Endodermal cell (in vitro differentiated cells): ENCODE results near the gene SLC9A1. TPM values are rescaled to one million over a fixed set of nuclear protein-coding genes. Genes with fewer than 3 reads are reported as not detected.

ENCODE experiments used
- DNase-seq: peaks from one replicate; pipeline ENCODE4 v3.0.0-alpha.2; 2017
- H3K27ac ChIP-seq: 2 replicates; pipeline ENCODE4 v1.5.1; 2013; ENCODE audit warnings: mild to moderate bottlenecking, low read depth, low read length, moderate library complexity
- H3K27me3 ChIP-seq: 2 replicates; pipeline ENCODE4 v1.6.1; 2013; ENCODE audit warnings: mild to moderate bottlenecking, low read length, moderate library complexity; ENCODE audit not compliant: insufficient read depth, control insufficient read depth, poor library complexity, severe bottlenecking
- H3K36me3 ChIP-seq: 2 replicates; pipeline ENCODE4 v1.7.0; 2013; ENCODE audit warnings: mild to moderate bottlenecking, low read length, moderate library complexity; ENCODE audit not compliant: control insufficient read depth, insufficient read depth
- H3K4me1 ChIP-seq: one replicate; pipeline ENCODE4 v1.7.0; 2013; ENCODE audit warnings: low read length; ENCODE audit not compliant: control insufficient read depth, insufficient read depth
- H3K4me3 ChIP-seq: 2 replicates; pipeline ENCODE4 v1.5.1; 2013; ENCODE audit warnings: mild to moderate bottlenecking, low read length, moderate library complexity
- H3K9ac ChIP-seq: 2 replicates; pipeline ENCODE4 v1.6.1; 2013; ENCODE audit warnings: mild to moderate bottlenecking, low read length, moderate library complexity; ENCODE audit not compliant: poor library complexity, severe bottlenecking; ENCODE audit errors: extremely low read depth
- H3K9me3 ChIP-seq: 2 replicates; pipeline ENCODE4 v1.6.1; 2013; ENCODE audit warnings: mild to moderate bottlenecking, low read length, moderate library complexity; ENCODE audit not compliant: control insufficient read depth
- H3K27ac Mint-ChIP-seq: 2 replicates; pipeline ENCODE4 v1.8.0; 2020; ENCODE audit warnings: mixed read lengths
- H3K27me3 Mint-ChIP-seq: 2 replicates; pipeline ENCODE4 v1.8.0; 2021; ENCODE audit warnings: mild to moderate bottlenecking, mixed read lengths; ENCODE audit not compliant: insufficient read depth
- H3K36me3 Mint-ChIP-seq: 2 replicates; pipeline ENCODE4 v1.8.0; 2020; ENCODE audit warnings: low read depth, mixed read lengths
- H3K4me1 Mint-ChIP-seq: 2 replicates; pipeline ENCODE4 v1.8.0; 2020; ENCODE audit warnings: mixed read lengths
- H3K4me3 Mint-ChIP-seq: 2 replicates; pipeline ENCODE4 v1.8.0; 2020; ENCODE audit warnings: mild to moderate bottlenecking, moderate library complexity, mixed read lengths
- H3K9me3 Mint-ChIP-seq: 2 replicates; pipeline ENCODE4 v1.8.0; 2020; ENCODE audit warnings: mild to moderate bottlenecking, mixed read lengths
- CTCF ChIP-seq: fragments of 200-600 bp; sonication (generic); conservative IDR thresholded peaks from 2 replicates; pipeline ENCODE4 v1.5.0; 2021; ENCODE audit warnings: antibody characterized with exemption, mild to moderate bottlenecking
- WGBS, 2 experiments: methylation state at CpG; one replicate each; pipeline versions ENCODE4 v1.1.5 to v1.1.7; 2013; ENCODE audit warnings: missing lambda C conversion rate in 2 of 2, mixed read lengths in 1 of 2; ENCODE audit not compliant: insufficient coverage in 1 of 2, insufficient read length in 1 of 2; 5-methylcytosine and 5-hydroxymethylcytosine counted together
- total RNA-seq, 2 donors: library from RNA; stranded (reverse); fragmentation: NEBNext Ultra II Directional in 1 of 2; extraction: Animal tissue kit (Norgen Biotek cat#: 25700) in 1 of 2; gene quantifications; 2 replicates in 1 of 2; 3 replicates in 1 of 2; pipeline ENCODE4 v1.2.1, GENCODE V29; 2021

Gene SLC9A1
- total RNA-seq, 2 donors from 2014 or later: 25.9 to 34.7 TPM

- no peaks in the 10 kb centered on the region for H3K9me3 ChIP-seq
- peak overlapping the region; percentile 55 for H3K27ac Mint-ChIP-seq
- peaks cover 12% of the 10 kb centered on the region for H3K36me3 ChIP-seq
- H3K36me3 Mint-ChIP-seq: peaks cover 9% of the 10 kb centered on the region
- no peak overlapping the region for H3K9ac ChIP-seq
- no peaks in the 10 kb centered on the region for H3K27me3 ChIP-seq
- no peak overlapping the region for H3K4me3 Mint-ChIP-seq
- H3K4me1 ChIP-seq: no peaks in the 10 kb centered on the region
- peak; percentile 42 for DNase-seq
- H3K4me1 Mint-ChIP-seq: peaks cover 11% of the 10 kb centered on the region
- H3K27me3 Mint-ChIP-seq: no peaks in the 10 kb centered on the region
- no peak overlapping the region for H3K4me3 ChIP-seq
- 92 to 100% methylated on average over 3 to 5 of the region's 5 CpGs for WGBS, 2 experiments
- no peaks in the 10 kb centered on the region for H3K9me3 Mint-ChIP-seq
- no peak for TF ChIP-seq CTCF
- no peak overlapping the region for H3K27ac ChIP-seq
These were observed 9.8 kb downstream of the SLC9A1 start for GRCh38 chr1:27144920-27145661.

GRCh38 chr1:27144049-27144748 is 10.7 kb downstream of the SLC9A1 start:
- Histone ChIP-seq H3K36me3 (peaks cover 12% of the 10 kb centered on the region), H3K27ac (no peak overlapping the region), H3K27me3 (no peaks in the 10 kb centered on the region), H3K9ac (no peak overlapping the region), H3K9me3 (no peaks in the 10 kb centered on the region), H3K4me1 (no peaks in the 10 kb centered on the region), H3K4me3 (no peak overlapping the region)
- peaks cover 9% of the 10 kb centered on the region for H3K36me3 Mint-ChIP-seq
- no peak overlapping the region for H3K4me3 Mint-ChIP-seq
- no peaks in the 10 kb centered on the region for H3K9me3 Mint-ChIP-seq
- no peak for DNase-seq
- no peak overlapping the region for H3K27ac Mint-ChIP-seq
- TF ChIP-seq CTCF: no peak
- peaks cover 11% of the 10 kb centered on the region for H3K4me1 Mint-ChIP-seq
- H3K27me3 Mint-ChIP-seq: no peaks in the 10 kb centered on the region
- 89 to 95% methylated on average over 7 to 9 of the region's 9 CpGs for WGBS, 2 experiments

GRCh38 chr1:27143401-27143800 is 11.5 kb downstream of the SLC9A1 start:
- no peak overlapping the region for H3K4me3 ChIP-seq
- H3K27me3 Mint-ChIP-seq: no peaks in the 10 kb centered on the region
- TF ChIP-seq CTCF: no peak
- H3K9ac ChIP-seq: no peak overlapping the region
- peaks cover 9% of the 10 kb centered on the region for H3K36me3 Mint-ChIP-seq
- no peaks in the 10 kb centered on the region for H3K4me1 ChIP-seq
- no peaks in the 10 kb centered on the region for H3K9me3 Mint-ChIP-seq
- DNase-seq: no peak
- peak overlapping the region; percentile 12 for H3K27ac Mint-ChIP-seq
- no peak overlapping the region for H3K27ac ChIP-seq
- H3K36me3 ChIP-seq: peaks cover 12% of the 10 kb centered on the region
- 95 to 97% methylated on average over 5 to 6 of the region's 6 CpGs for WGBS, 2 experiments
- no peak overlapping the region for H3K4me3 Mint-ChIP-seq
- peaks cover 13% of the 10 kb centered on the region for H3K4me1 Mint-ChIP-seq
- no peaks in the 10 kb centered on the region for H3K9me3 ChIP-seq
- no peaks in the 10 kb centered on the region for H3K27me3 ChIP-seq
